NCI-H446 treated with DMSO at 0.1 percent for 48 hours (cell line): ENCODE data around the gene PCDHGA1.

Experiments used
- DNase-seq: peaks from one replicate; lab custom pipeline; 2025; lab: John Stamatoyannopoulos, UW

PCDHGA1 gene

DNA sequence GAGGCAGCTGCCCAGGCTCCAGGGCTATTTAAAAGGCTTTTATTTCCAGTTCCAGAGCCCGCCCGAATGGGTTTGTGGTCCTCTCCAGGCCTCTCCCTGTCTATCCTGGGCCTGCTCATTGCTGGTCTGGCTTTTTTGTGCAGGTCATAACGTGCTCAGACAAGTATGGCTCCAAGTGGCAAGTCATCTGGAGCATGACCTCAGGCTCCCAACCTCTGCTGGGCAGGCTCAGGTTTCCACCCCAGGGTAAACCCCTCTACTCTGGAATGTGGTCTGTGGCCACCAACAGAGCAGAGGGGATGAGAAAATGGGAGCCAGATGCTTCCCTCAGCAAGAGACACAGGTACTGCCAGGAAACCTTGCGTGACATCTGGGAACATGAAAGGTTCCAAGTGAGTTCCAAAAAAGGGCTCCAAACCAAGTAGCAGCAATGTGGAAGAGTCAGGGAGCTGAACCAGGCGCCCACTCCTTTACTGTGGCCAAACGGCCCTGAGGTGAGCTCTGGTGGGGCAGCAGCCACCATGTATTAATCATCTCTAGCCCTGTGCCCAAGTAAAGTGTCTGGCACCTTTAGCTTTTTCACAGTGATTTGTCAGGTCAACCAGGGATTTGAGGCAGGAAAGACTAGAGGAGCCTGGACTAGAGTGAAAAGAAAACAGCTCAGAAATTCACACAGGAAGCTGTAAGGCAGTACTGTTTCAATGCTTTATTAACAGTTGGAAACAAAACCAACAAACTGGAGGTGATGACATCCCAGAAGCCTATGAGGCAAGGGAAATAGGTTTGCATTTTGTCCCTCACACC, 184.2 kb downstream of the PCDHGA1 start:
- DNase-seq: peak; percentile 92

DNA sequence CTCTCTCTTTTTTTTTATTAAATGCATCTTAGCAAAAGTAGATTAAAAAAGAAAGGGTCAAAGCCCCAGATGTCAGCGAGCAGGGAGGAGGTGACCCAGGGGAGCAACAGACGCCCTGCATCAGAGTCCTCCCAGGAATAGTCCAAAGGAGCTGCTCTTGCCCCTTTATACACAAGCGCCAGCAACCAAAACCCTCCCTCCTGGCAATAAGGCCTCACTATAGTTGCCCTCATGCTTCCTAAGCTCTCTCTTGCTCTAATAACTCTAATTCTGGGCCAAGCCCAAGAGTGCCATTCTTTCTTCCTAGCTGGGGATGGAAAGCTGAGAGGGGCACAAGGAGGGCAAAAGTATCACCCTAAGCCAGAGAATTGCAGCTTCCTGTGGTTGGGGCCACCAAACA, 184.8 kb downstream of the PCDHGA1 start:
- peak; percentile 20 for DNase-seq

DNA sequence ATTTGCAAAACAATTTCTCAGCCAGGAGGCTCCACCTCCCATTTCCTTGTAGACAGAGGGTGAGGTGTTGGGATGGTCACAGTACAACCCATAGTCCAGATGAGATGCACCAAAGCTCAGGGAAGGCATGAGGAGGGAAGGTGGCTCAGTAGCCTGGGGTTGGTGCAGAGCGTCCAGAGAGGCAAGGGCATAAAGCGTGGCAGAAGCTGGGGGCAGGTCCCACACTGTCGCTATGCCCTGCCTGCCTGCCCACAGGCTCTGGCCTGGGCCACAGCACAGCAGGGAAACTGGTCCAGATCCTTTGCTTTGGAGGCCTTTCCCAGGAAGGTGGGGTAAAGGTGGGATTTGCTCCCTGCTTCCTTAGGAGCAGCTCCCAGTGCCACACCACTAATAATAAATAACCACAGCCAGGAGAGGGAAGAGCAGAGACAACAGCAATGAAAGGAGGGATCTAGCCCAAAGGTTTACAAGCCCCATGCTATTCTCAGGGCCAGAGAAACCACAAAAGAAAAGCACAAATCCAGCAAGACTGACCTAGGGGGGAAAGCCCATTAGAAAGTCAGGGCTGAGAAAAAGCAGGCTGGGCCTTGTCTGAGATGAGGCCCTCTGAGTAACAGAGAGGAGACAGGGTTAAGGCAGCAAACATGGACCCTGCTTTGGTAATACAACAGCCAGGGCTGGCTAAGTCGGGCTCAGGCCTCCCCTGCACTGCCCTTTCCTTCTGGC, 185.8 kb downstream of the PCDHGA1 start:
- DNase-seq: no peak

DNA sequence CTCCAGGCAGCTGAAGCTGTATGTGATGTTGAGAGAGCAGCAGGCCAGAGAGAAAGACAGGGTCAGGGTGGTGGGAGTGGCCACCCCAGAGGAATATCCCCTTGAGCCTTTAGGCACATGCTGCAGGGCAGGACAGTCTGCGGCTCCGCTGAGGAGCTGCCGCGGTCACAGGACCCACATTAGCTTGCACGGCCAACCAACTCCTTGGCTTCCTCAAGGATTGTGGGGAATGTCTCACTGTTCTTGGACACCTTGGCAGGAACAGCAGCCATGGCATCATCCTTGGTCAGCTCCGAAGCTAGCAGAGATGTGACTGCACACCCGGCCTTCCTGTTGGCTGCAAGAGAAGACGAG, 186.3 kb downstream of the PCDHGA1 start:
- DNase-seq: no peak

DNA sequence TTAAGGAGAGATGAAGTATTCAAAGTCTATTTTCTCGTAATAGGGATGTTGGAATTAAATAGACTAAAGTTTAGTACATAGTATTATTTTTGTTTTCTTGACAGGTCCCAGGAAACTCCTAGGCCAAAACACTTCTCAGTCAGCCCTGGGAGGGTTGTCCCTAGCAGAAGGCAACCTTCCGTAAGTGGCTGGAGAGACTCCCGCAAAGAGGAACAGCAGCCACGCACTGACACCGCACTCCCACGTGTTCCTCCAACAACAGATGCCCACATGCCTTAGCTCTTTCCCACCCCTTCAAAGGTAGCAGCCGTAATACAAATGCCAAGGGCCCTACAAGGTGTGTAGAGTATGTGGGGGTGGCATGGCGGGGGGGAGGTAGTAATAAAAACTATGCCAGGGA, 187.0 kb downstream of the PCDHGA1 start:
- DNase-seq: no peak

DNA sequence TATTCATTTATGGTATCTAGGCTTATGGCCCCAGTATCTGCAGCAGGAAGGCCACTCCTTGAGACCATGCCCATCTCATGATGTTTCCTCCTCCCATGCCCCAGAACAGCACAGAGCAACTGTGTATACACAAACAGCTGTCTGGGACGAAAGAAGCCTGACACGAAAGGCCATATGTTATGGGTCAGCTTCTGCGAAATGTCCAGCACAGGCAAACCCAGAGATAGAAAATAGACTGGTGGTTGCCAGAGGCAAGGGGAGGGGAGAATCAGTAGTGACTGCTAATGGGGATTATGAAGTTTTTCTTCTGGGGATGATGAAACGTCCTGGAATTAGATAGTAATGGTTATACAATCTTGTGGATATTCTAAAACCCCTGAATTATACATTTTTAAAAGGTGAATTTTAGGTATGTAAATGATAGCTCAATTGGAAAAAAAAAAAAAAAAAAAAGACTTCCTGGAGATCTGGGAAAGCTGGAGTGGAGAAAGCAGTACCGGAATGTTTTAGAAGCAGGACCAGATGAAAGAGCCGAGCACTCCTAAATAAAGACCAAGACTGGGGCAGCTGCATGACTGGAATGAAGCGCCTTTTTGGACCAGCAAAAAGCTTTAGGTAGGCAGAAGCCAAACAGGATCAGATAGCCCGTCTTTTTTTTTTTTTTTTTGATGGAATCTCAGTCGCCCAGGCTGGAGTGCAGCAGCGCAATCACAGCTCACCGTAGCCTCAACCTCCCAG, 187.7 kb downstream of the PCDHGA1 start:
- no peak for DNase-seq

DNA sequence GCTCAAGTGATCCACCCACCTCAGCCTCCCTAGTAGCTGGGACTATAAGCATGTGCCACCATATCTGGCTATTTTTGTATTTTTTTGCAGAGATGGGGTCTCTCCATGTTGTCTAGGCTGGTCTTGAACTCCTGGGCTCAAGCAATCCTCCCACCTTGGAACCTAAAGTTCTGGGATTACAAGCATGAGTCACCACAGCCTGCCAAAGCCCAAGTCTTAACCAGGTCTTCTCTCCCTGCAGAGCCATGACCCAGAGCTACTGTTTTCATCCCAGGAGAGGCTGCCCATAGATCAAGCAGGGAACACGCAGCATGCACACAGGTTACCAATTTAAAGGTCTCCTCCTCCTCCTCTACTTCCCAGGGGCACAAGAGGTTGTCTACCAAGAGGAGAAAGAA, 188.3 kb downstream of the PCDHGA1 start:
- DNase-seq: no peak

DNA sequence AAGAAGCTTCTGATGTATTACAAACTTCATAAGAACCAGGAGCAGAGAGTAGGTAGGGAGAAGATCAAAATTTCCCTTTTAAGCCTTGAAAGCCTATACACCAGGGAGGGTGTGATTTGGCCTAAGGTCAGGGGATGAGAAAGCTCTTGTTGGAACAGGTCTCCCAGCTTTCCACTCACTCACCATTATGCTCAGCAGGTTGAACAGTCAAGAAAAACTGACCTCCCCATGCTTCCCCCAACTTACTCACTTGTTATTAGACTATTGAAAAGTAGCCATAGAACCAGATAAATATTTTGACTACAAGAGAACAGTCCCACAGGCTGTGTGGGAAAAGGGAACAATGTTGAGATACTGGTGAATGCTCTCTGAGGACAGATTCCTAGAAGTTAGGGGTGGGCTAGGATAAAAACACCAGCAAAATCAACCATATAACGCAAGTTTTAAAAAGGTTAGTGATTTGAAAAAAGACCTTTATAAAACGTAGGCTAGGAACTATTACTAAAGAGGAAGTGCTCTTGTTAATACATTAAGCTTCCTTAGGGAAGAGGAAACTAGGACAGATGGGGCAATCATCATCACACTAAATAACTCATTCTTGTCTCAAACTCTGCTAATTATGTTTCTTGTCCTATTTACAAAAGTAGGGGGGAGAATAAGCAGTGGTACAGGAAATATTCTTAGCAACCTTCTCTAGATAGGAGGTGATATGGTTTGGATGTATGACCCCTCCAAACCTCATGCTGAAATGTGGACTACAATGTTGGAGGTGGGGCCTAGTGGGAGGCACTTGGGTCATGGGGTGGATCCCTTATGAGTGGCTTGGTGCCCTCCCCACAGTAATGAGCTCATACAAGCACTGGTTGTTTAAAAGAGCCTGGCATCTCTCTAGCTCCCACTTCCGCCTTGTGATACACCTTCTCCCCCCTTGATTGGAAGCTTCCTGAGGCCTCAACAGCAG, 189.6 kb downstream of the PCDHGA1 start:
- no peak for DNase-seq

DNA sequence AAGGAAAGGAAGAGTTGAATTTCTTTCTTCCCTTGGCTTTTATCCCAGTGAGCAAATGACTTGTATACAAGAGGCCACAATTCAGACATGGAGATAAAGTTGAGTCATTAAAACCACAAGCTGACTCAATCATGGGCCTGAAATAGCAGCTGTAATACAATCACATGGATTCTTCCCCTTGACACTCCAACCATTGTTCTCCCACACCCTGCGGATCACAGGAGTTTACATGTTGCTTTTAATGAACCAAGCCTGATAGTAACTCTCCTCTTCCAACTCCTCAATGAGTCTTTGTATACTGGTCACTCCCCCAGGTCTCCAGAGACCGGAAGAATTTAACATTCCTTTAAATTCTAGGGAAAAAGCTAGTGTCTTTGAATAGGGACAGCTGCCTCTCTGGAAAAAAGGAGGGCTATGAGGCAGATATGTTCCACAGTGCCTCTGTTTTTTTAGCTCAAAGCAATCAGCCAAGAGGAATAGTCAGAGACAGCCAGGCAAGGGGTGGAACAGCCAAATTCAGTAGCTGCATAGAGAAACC, 191.0 kb downstream of the PCDHGA1 start:
- peak; percentile 56 for DNase-seq

DNA sequence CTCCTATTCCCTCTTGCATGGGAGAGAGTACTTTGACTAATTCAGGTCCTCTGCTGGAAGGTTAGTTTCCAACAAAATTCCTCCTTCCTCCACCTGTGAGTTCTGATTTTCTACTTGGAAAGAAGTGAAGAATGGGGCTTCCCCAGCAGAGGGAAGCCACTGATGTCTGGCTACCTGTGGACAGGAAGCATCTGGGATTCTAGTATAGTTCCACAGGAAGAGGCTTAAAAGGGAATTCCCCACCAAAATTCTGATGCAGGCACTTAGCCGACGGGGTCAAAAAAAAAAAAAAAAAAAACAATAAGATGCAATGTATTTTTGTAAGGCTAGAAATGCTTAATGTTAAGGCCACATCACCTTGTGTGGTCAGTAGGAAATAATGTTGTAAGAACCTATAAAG, 192.0 kb downstream of the PCDHGA1 start:
- no peak for DNase-seq

DNA sequence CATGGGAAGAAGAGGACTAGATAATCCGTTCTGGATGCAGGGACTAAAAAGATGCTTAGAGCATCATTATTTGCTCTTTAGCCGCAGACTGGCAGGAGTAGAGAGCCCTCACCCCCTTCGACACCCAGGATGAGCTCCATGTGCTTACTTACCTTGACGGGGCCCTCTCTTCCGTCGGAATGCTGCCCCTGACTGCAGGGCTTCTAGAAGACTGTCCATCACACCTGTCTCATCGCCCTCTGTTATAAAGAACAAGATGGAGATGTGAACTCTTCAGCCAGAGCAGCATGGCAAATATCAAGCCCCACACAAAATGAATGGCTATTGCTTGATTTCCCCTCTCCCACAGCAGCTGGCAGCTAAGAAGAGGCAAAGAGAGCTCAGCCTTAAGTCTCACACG, 193.7 kb downstream of the PCDHGA1 start:
- no peak for DNase-seq

DNA sequence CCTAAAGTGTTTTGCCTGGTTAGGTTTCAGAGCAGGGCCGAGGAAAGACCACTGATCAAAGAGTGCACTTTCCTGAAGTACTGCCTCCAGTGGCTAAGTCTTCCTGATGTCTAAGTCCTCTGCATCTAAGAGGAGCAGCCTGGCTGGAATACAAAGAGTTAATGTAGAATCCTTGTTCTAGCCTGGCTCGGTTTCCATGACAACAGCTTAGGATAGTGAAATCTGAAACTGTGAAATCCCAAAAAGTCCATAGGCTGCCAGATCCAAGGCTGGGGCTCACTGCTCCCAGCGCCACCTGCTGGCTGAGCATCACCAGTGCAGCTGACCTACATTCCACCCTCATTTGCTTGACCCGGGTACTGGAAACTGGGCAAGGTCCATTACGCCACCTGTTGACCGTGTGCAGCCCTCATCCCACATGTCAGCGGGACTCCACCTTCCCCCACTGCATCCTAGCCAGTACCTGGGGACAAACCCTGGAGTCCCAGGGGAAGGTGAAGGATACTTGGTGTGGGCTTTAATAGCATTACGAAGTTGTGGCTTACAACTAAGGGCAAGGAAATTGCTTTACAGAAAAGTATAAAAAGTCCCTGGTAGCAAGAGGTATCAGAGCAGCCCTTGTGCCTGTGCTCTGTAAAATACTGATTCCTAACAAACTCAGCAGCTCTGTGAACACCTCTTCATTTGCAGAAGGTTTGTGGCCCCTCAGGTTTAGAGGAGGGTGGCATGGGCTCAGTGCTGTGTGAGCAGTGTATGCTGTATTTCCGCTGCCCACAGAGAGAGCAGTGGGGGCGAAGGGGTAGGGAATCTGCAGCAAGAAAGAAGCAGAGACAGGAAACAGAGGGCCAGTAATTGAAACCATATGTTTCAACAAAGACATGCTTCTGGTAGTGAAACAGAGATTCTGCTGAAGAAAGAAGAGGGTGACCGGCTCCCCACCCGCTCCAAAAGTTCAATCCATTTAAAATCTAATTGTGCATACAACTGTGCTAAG, 194.6 kb downstream of the PCDHGA1 start:
- peak; percentile 93 for DNase-seq

DNA sequence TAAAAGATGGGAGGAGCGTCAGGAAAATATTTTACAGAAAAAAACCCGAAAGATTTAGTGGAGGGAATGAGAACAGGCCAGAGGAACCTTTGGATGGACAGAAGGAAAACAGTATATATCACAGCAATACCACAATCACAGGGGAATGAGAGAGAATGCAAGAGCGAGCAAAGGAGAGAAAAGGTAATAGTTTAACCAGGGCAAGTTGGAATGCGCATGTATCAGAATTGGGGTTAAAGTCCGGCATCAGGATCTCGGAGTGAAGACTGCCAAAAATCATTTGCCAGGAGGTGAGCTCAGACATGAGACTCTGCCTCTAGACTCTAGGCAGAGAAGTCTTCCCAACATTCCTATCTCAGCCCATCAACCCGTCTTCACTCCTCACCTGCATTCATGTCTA, 195.3 kb downstream of the PCDHGA1 start:
- no peak for DNase-seq

DNA sequence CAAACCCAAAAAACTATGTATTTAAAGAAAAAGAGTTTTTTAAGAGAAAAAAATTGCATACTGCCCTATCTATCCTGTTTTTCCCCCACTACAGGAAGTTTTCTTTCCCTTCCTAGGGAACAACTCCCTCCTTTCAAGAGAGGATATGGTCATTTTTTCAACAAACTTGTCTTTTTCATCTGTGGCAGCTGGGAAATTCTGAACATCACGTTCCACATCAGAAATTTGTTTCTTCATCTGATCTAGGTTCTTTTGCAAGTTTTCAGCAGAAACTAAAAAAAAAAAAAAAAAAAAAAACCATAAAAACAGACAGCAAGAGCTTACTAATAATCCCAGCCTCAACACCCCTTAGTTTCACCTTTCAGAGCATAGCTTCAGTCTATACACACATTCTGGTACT, 197.1 kb downstream of the PCDHGA1 start:
- no peak for DNase-seq

DNA sequence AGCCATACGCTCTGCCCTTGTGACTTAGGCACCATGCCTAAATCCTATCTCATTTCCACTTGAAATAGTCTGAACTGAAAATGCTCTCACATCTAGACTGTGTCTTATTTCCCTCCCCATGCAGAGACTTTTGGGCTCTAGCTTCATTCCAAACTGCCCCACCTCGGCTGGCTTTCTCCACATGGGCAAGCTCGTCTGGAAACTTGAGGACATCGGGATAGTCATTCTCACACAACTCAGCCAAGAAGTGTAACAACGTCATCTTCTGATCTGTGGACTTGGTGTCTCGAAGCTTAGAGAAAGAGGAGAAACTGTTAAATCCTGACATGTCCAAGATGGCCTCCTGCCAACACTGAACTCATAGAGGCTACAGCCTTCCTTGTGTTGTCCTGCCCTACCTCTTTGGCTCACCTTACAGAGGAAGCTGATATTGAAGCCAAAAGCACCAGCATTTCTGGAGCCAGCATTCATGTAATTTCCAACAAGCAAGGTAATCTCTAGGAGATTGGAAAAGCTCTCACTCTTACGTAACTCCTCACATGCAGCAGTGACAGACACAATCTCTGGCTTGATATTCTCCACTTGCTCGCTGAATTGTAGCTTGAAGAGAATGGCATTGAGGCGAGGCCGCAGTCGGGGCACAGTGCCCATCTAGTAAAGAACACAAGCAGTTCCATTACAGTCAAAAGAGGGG, 198.1 kb downstream of the PCDHGA1 start:
- peak; percentile 84 for DNase-seq

DNA sequence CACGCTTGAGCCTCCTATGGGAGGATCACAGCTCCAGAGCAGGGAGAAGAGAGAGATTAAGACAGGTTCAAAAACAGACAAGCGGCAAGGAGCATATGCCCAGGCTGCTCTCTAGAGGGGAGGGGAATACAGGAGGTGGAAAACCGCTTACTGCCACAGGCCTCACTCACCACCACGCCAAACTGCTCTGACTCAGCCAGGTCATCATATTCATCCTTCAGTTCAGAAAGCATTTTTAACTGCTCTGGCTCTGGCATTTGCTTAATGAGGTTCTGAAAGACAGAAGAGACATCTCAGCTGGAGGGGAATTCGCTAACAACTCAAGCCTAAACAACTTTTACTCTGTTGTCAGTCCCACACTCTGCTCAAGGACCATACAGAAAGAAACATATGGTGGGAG, 198.7 kb downstream of the PCDHGA1 start:
- DNase-seq: peak; percentile 85

DNA sequence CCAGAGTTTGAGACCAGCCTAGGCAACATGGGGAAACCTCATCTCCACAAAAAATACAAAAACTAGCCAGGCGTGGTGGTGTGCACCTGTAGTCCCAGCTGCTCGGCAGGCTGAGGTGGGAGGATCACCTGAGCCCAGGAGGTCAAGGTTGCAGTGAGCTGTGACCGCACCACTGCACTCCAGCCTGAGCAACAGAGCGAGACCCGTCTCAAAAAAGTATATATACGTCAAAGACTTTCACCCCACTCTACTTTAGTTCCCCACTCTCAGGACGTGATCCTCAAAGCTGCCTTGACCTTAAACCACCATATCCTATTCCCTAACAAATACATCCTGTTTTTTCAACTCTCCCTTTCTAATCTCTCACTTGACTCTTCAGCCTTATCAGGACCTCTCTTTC, 199.6 kb downstream of the PCDHGA1 start:
- no peak for DNase-seq

DNA sequence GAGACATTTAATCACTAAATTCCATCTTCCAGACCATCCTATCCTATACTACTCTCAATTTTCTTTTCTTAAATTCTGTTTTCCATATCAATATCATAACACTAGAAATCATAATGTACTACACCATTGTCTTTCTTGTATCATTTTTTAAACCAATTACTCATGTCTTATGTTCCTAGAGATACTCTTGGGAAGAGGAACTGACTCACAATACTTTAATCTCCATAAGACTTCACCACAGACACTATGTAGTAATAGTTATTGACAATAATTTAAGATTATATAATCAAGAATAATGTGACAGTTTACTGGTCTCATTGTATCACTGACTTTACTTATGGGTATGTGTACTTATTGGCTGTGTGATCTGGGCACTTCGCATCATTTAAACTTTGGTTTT, 202.4 kb downstream of the PCDHGA1 start:
- no peak for DNase-seq

DNA sequence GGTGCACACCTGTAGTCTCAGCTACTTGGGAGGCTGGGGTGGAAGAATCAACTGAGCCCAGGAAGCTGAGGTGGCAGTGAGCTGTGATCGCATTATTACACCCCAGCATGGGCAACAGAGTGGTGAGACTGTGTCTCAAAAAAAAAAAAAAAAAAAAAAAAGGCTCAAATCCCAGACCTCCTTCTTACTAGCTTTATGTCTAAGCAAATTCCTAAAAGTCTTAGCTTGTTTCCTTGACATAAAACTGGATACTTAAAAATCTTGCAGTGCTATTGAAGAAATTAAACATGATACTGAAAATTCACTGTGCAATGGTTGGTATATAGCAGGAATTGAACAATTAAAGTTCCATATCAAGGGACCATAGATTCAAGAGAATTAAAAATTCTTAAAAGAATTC, 203.6 kb downstream of the PCDHGA1 start:
- no peak for DNase-seq
